Measurements from ENCODE around the gene PHF21A.

- TF ChIP-seq CTCF (conservative IDR thresholded peaks at IDR 0.05; ENCODE audit: low read length) (no peak), EZH2phosphoT487 (IDR thresholded peaks at IDR 0.05; ENCODE audit: borderline replicate concordance) (no peak)
These were observed 218.5 kb downstream of the PHF21A start for GRCh38 chr11:45902452-45903380.
